Karpas-422 (cell line): ENCODE measurements around the gene CDH15. TPM values are rescaled to one million over a fixed set of nuclear protein-coding genes. Genes with fewer than 3 reads are reported as not detected.

Experiments used
- total RNA-seq: library from RNA; depleted of rRNA; stranded (reverse); fragments of >200 nt; shearing (Covaris generic); gene quantifications from 2 replicates; pipeline ENCODE4 v1.2.3, GENCODE V29; 2014; ENCODE audit warnings: low replicate concordance; rRNA removed

CDH15 gene
- total RNA-seq, 1 experiment from 2014 or later: not detected

Other genes with a start within 250 kb of the CDH15 start
- not detected in 2 replicates for gene CBFA2T3, start 194.5 kb upstream of the CDH15 start, total RNA-seq
- 30.4 and 49.4 TPM in 2 replicates for gene ACSF3, start 77.9 kb upstream of the CDH15 start, total RNA-seq
- not detected in 2 replicates for gene SLC22A31, start 28.8 kb downstream of the CDH15 start, total RNA-seq
- gene ZNF778, start 46.0 kb downstream of the CDH15 start, total RNA-seq: 2.7 and 2.8 TPM in 2 replicates